IMR-90 (cell line): ENCODE data around the gene DACT1. TPM values are rescaled to one million over a fixed set of nuclear protein-coding genes. Genes with fewer than 3 reads are reported as not detected.

Experiments
- ATAC-seq: fragments of 200-7000 bp; cut with Tn5 transposase; 2 replicates; pipeline ENCODE4 v1.9.1; 2020; ENCODE audit warnings: low read depth, mild to moderate bottlenecking, moderate library complexity
- BruUV-seq: library from RNA; stranded (reverse); fragments of 400-500 nt; replicated peaks from 2 replicates; lab custom pipeline; 2021; lab: Mats Ljungman, UMichigan
- CTCF ChIA-PET: fragments of 300-600 bp; formaldehyde crosslinking; extraction: SDS; loops from one replicate; lab custom pipeline; 2021; ENCODE audit warnings: antibody characterized with exemption; lab: Yijun Ruan, JAX
- POLR2A ChIA-PET: fragments of 300-600 bp; sonication (Branson Sonifier 250); formaldehyde crosslinking; loops from one replicate; lab custom pipeline; 2022; ENCODE audit warnings: antibody characterized with exemption; ENCODE audit not compliant: unreplicated experiment; lab: Charles Lee
- DNase-seq: peaks from one replicate; pipeline ENCODE4 v3.0.0; 2013
- H2AFZ ChIP-seq: replicated peaks from 2 replicates; pipeline ENCODE3; 2013; ENCODE audit warnings: low read length, mild to moderate bottlenecking; ENCODE audit not compliant: poor library complexity
- H2AK5ac ChIP-seq: 2 replicates; pipeline ENCODE4 v1.6.1; 2013; ENCODE audit warnings: low read depth, low read length, inconsistent platforms
- H2AK9ac ChIP-seq: replicated peaks from 2 replicates; pipeline ENCODE3; 2013; ENCODE audit warnings: mild to moderate bottlenecking, low read depth, low read length, moderate library complexity; ENCODE audit not compliant: poor library complexity
- H2BK120ac ChIP-seq: 2 replicates; pipeline ENCODE4 v1.6.1; 2013; ENCODE audit warnings: low read depth, low read length, inconsistent platforms
- H2BK15ac ChIP-seq: 3 replicates; pipeline ENCODE4 v1.6.1; 2013; ENCODE audit warnings: low read depth, low read length, inconsistent platforms
- H2BK20ac ChIP-seq: 2 replicates; pipeline ENCODE4 v1.6.1; 2013; ENCODE audit warnings: low read depth, mild to moderate bottlenecking, inconsistent platforms, low read length, moderate library complexity
- H2BK5ac ChIP-seq: 2 replicates; pipeline ENCODE4 v1.6.1; 2013; ENCODE audit warnings: mild to moderate bottlenecking, low read depth, low read length, inconsistent platforms; ENCODE audit not compliant: poor library complexity, severe bottlenecking
- H3K14ac ChIP-seq: replicated peaks from 2 replicates; pipeline ENCODE4 v1.6.1; 2013; ENCODE audit warnings: low read depth, low read length, inconsistent platforms
- H3K18ac ChIP-seq: 2 replicates; pipeline ENCODE4 v1.6.1; 2013; ENCODE audit warnings: low read depth, low read length, control low read depth
- H3K23ac ChIP-seq: 2 replicates; pipeline ENCODE4 v1.6.1; 2013; ENCODE audit warnings: low read depth, low read length, inconsistent platforms
- H3K27ac ChIP-seq: 2 replicates; pipeline ENCODE4 v1.5.1; 2013; ENCODE audit warnings: mild to moderate bottlenecking, control low read depth, low read length; ENCODE audit not compliant: insufficient read depth
- H3K27me3 ChIP-seq: 2 replicates; pipeline ENCODE4 v1.6.1; 2013; ENCODE audit warnings: low read length; ENCODE audit not compliant: control insufficient read depth, insufficient read depth
- H3K36me3 ChIP-seq: 2 replicates; pipeline ENCODE4 v1.6.1; 2013; ENCODE audit warnings: low read length, mixed read lengths; ENCODE audit not compliant: control insufficient read depth, insufficient read depth
- H3K4ac ChIP-seq: 2 replicates; pipeline ENCODE4 v1.6.1; 2013; ENCODE audit warnings: low read depth, low read length, inconsistent platforms
- H3K4me1 ChIP-seq: 2 replicates; pipeline ENCODE4 v1.6.1; 2013; ENCODE audit warnings: low read length, mixed read lengths; ENCODE audit not compliant: control insufficient read depth, insufficient read depth
- H3K4me2 ChIP-seq: 2 replicates; pipeline ENCODE4 v1.6.1; 2013; ENCODE audit warnings: low read depth, mild to moderate bottlenecking, control low read depth, low read length, moderate library complexity
- H3K4me3 ChIP-seq: 2 replicates; pipeline ENCODE4 v1.5.1; 2013; ENCODE audit warnings: low read depth, mild to moderate bottlenecking, control low read depth, low read length, moderate library complexity; ENCODE audit not compliant: insufficient read depth
- H3K56ac ChIP-seq: 2 replicates; pipeline ENCODE4 v1.6.1; 2013; ENCODE audit warnings: low read length, inconsistent platforms; ENCODE audit not compliant: insufficient read depth; ENCODE audit errors: extremely low read depth
- H3K79me1 ChIP-seq, 2 experiments: 2 replicates each; pipeline ENCODE4 v1.6.1; 2013; ENCODE audit warnings: low read length in 2 of 2, inconsistent platforms in 1 of 2, low read depth in 1 of 2
- H3K9ac ChIP-seq: 2 replicates; pipeline ENCODE4 v1.6.1; 2013; ENCODE audit warnings: low read depth, low read length, control low read depth
- H3K9me1 ChIP-seq: 2 replicates; pipeline ENCODE4 v1.6.1; 2013; ENCODE audit warnings: low read length, inconsistent platforms; ENCODE audit not compliant: insufficient read depth
- H3K9me3 ChIP-seq: 2 replicates; pipeline ENCODE4 v1.6.1; 2013; ENCODE audit warnings: low read length; ENCODE audit not compliant: control insufficient read depth, insufficient read depth
- H4K20me1 ChIP-seq: 2 replicates; pipeline ENCODE4 v1.6.1; 2013; ENCODE audit warnings: low read length, inconsistent platforms; ENCODE audit not compliant: insufficient read depth
- H4K5ac ChIP-seq: 2 replicates; pipeline ENCODE4 v1.6.1; 2013; ENCODE audit warnings: mild to moderate bottlenecking, low read depth, low read length, control low read depth
- H4K8ac ChIP-seq, 2 experiments: 2 replicates each; pipeline ENCODE4 v1.6.1; 2013; ENCODE audit warnings: low read depth in 2 of 2, low read length in 2 of 2, control low read depth in 1 of 2, inconsistent platforms in 1 of 2
- H4K91ac ChIP-seq: 2 replicates; pipeline ENCODE4 v1.6.1; 2013; ENCODE audit warnings: low read depth, low read length, inconsistent platforms; ENCODE audit not compliant: insufficient read depth
- CEBPB ChIP-seq: IDR thresholded peaks from 2 replicates; pipeline ENCODE4 v1.6.1; 2012; ENCODE audit warnings: low read depth, low read length, improper control_type of control experiment
- CHD1 ChIP-seq: IDR thresholded peaks from 2 replicates; pipeline ENCODE4 v1.6.1; 2012; ENCODE audit warnings: low read depth, low read length, improper control_type of control experiment
- FOS ChIP-seq: fragments of 150-350 bp; IDR thresholded peaks from 2 replicates; pipeline ENCODE4 v1.6.1; 2016; ENCODE audit warnings: low read depth, low read length
- MAZ ChIP-seq: IDR thresholded peaks from 2 replicates; pipeline ENCODE4 v1.6.1; 2012; ENCODE audit warnings: low read depth, mild to moderate bottlenecking, low read length, improper control_type of control experiment, moderate library complexity, borderline replicate concordance
- MXI1 ChIP-seq: IDR thresholded peaks from 2 replicates; pipeline ENCODE4 v1.6.1; 2012; ENCODE audit warnings: low read depth, mild to moderate bottlenecking, low read length, moderate library complexity, borderline replicate concordance
- NFE2L2 ChIP-seq: fragments of 150-350 bp; IDR thresholded peaks from 2 replicates; pipeline ENCODE4 v1.6.1; 2016; ENCODE audit warnings: low read depth, mild to moderate bottlenecking, low read length
- RAD21 ChIP-seq: IDR thresholded peaks from 2 replicates; pipeline ENCODE4 v1.6.1; 2012; ENCODE audit warnings: low read length, improper control_type of control experiment
- RFX5 ChIP-seq: IDR thresholded peaks from 2 replicates; pipeline ENCODE4 v1.8.0; 2012; ENCODE audit warnings: low read depth, mild to moderate bottlenecking, low read length, moderate library complexity
- SMC3 ChIP-seq: fragments of 150-350 bp; IDR thresholded peaks from 2 replicates; pipeline ENCODE4 v1.6.1; 2016; ENCODE audit warnings: low read depth, mild to moderate bottlenecking, antibody characterized with exemption, low read length, moderate library complexity
- WGBS, 2 experiments: methylation state at CpG; one replicate each; pipeline versions ENCODE4 v1.1.5 to v1.1.7; 2013; ENCODE audit warnings: missing lambda C conversion rate in 2 of 2; ENCODE audit not compliant: insufficient read length in 1 of 2; ENCODE audit errors: extremely low coverage in 2 of 2; 5-methylcytosine and 5-hydroxymethylcytosine counted together
- dilution Hi-C: fragments of 300-500 bp; cut with HindIII; formaldehyde crosslinking; loops from one replicate; pipeline ENCODE4 v1.14.3; 2018; ENCODE audit warnings: low sequenced_read_pairs; ENCODE audit not compliant: unreplicated experiment
- in situ Hi-C: fragments of 300-500 bp; cut with MboI; formaldehyde crosslinking; loops from 3 replicates; pipeline ENCODE4 v1.14.3; 2019; ENCODE audit warnings: low sequenced_read_pairs, inconsistent platforms, mixed read lengths
- intact Hi-C: fragments of 100-400 bp; cut with micrococcal nuclease; formaldehyde crosslinking; loops from 2 replicates; pipeline ENCODE4 v1.10.0; 2022
- polyA plus RNA-seq, 3 experiments: library from polyadenylated mRNA; depleted of rRNA; stranded (reverse); fragments of >200 nt; gene quantifications; 2 replicates each; pipeline ENCODE4 v1.2.3, GENCODE V29; 2012; ENCODE audit warnings: low replicate concordance in 1 of 3
- total RNA-seq: library from RNA; depleted of rRNA; stranded (reverse); fragments of >200 nt; gene quantifications from 2 replicates; pipeline ENCODE4 v1.2.3, GENCODE V29; 2012
- TF ChIP-seq, protein P1 (sequence below): conservative IDR thresholded peaks from 2 replicates; pipeline ENCODE4 v1.5.1; 2012; ENCODE audit warnings: mild to moderate bottlenecking, low read depth, low read length, improper control_type of control experiment
- TF ChIP-seq, protein P2 (sequence below): fragments of 150-350 bp; IDR thresholded peaks from 2 replicates; pipeline ENCODE4 v1.6.1; 2016; ENCODE audit warnings: low read depth, mild to moderate bottlenecking, low read length, moderate library complexity, borderline replicate concordance

DACT1 gene
- total and polyA plus RNA-seq, 2 of the 4 experiments (the other 2 are of a cell fraction) = 6.5 to 9.7 TPM

DNA sequence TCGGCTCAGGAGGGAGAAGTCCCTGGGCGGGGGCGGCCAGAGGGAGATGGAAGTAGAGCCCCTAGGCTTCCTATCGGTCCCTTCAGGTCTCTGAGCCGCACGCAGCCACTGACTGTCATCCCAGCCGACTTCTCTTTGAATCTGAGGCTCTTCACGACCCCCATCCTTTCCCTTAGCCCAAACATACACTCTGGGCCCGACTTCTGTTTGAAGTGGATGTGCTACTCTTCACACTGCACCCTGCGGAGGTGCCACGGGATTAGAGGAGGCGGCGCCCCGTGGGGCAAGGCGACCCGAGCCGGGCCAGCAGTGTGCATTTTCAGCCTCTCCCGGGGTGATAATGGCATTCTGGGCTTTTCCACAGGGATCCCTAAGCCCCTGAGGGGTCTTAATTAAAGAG lies 6.0 kb upstream of the DACT1 start:
- Histone ChIP-seq H3K9me1 (no peaks in the 10 kb centered on the region; the same call in 1 of the 2 replicates), H2AK5ac (no peak overlapping the region), H3K56ac (no peak overlapping the region), H3K27ac (no peak overlapping the region), H3K27me3 (no peaks in the 10 kb centered on the region; the same call in 1 of the 2 replicates), H4K91ac (no peak overlapping the region), H3K9me3 (no peaks in the 10 kb centered on the region), H3K18ac (no peak overlapping the region), H3K4ac (no peak overlapping the region), H3K4me3 (no peak overlapping the region), H3K36me3 (no peaks in the 10 kb centered on the region), H3K9ac (no peak overlapping the region), H2AFZ (no peak overlapping the region), H2BK15ac (no peak overlapping the region), H4K8ac (no peak overlapping the region), H3K14ac (no peak overlapping the region), H3K79me1 (no peaks in the 10 kb centered on the region), H2BK5ac (no peak overlapping the region), H2BK20ac (no peak overlapping the region), H2AK9ac (no peak overlapping the region), H3K23ac (no peak overlapping the region), H4K5ac (no peak overlapping the region), H4K20me1 (no peaks in the 10 kb centered on the region), H3K4me2 (no peak overlapping the region), H3K4me1 (peaks cover 1% of the 10 kb centered on the region; the same call in 1 of the 2 replicates), H2BK120ac (no peak overlapping the region)
- TF ChIP-seq FOS = no peak
- TF ChIP-seq SMC3 = no peak
- no peak for TF ChIP-seq MXI1
- TF ChIP-seq CHD1 = no peak
- TF ChIP-seq, protein P1, sequence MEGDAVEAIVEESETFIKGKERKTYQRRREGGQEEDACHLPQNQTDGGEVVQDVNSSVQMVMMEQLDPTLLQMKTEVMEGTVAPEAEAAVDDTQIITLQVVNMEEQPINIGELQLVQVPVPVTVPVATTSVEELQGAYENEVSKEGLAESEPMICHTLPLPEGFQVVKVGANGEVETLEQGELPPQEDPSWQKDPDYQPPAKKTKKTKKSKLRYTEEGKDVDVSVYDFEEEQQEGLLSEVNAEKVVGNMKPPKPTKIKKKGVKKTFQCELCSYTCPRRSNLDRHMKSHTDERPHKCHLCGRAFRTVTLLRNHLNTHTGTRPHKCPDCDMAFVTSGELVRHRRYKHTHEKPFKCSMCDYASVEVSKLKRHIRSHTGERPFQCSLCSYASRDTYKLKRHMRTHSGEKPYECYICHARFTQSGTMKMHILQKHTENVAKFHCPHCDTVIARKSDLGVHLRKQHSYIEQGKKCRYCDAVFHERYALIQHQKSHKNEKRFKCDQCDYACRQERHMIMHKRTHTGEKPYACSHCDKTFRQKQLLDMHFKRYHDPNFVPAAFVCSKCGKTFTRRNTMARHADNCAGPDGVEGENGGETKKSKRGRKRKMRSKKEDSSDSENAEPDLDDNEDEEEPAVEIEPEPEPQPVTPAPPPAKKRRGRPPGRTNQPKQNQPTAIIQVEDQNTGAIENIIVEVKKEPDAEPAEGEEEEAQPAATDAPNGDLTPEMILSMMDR = no peak
- TF ChIP-seq CEBPB = no peak
- no peak for TF ChIP-seq NFE2L2
- TF ChIP-seq, protein P2, sequence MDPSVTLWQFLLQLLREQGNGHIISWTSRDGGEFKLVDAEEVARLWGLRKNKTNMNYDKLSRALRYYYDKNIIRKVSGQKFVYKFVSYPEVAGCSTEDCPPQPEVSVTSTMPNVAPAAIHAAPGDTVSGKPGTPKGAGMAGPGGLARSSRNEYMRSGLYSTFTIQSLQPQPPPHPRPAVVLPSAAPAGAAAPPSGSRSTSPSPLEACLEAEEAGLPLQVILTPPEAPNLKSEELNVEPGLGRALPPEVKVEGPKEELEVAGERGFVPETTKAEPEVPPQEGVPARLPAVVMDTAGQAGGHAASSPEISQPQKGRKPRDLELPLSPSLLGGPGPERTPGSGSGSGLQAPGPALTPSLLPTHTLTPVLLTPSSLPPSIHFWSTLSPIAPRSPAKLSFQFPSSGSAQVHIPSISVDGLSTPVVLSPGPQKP = no peak
- TF ChIP-seq MAZ = no peak
- no peak for TF ChIP-seq RAD21
- no peak for TF ChIP-seq RFX5
- ChIA-PET CTCF (no interaction called here), POLR2A (no interaction called here)
- ATAC-seq (no peak), DNase-seq (no peak)
- dilution Hi-C loops (no loop called here), in situ Hi-C loops (loop anchor here (5.0 to 25.0 kb wide), 2 partner anchors 129 to 831 kb away; partner anchors contain the start of gene GPR135), intact Hi-C loops (no loop called here)
- no CpG with 5 or more reads among the region's 18 CpGs for WGBS, 2 experiments
- BruUV-seq = no TSS peak
